Liver (tissue), 9 donors: ENCODE measurements around the gene ALG5. TPM values are rescaled to one million over a fixed set of nuclear protein-coding genes. Genes with fewer than 3 reads are reported as not detected.

Experiments used
- DNase-seq: peaks from one replicate; pipeline ENCODE4 v3.0.0-alpha.2; 2017; ENCODE audit warnings: low spot score
- H3K27ac ChIP-seq, 2 donors: one replicate each; pipeline ENCODE4 v1.7.0; 2013; ENCODE audit warnings: inconsistent platforms in 2 of 2, low read length in 2 of 2, control low read depth in 1 of 2, low read depth in 1 of 2, mild to moderate bottlenecking in 1 of 2
- H3K27me3 ChIP-seq, 4 donors: one replicate each; pipeline versions ENCODE4 v1.6.1 to v1.7.0; 2013; ENCODE audit warnings: low read length in 3 of 4, inconsistent platforms in 1 of 4, mild to moderate bottlenecking in 1 of 4, moderate library complexity in 1 of 4; ENCODE audit not compliant: control insufficient read depth in 4 of 4, insufficient read depth in 4 of 4
- H3K36me3 ChIP-seq, 4 donors: one replicate each; pipeline versions ENCODE4 v1.6.1 to v1.7.0; 2013; ENCODE audit warnings: low read length in 3 of 4, mild to moderate bottlenecking in 3 of 4, low read depth in 1 of 4, moderate library complexity in 1 of 4; ENCODE audit not compliant: control insufficient read depth in 4 of 4, insufficient read depth in 3 of 4
- H3K4me1 ChIP-seq, 4 donors: one replicate each; pipeline versions ENCODE4 v1.6.1 to v1.7.0; 2013; ENCODE audit warnings: low read length in 3 of 4, mild to moderate bottlenecking in 3 of 4, moderate library complexity in 1 of 4; ENCODE audit not compliant: control insufficient read depth in 4 of 4, insufficient read depth in 4 of 4
- H3K4me3 ChIP-seq, 3 donors: one replicate each; pipeline versions ENCODE4 v1.6.1 to v1.7.0; 2013; ENCODE audit warnings: low read length in 3 of 3, control low read depth in 1 of 3, low read depth in 1 of 3, mild to moderate bottlenecking in 1 of 3
- H3K9ac ChIP-seq, 2 donors: one replicate each; pipeline ENCODE4 v1.7.0; 2013; ENCODE audit warnings: low read length in 2 of 2, mild to moderate bottlenecking in 2 of 2, moderate library complexity in 2 of 2, control low read depth in 1 of 2, low read depth in 1 of 2
- H3K9me3 ChIP-seq, 4 donors: one replicate each; pipeline versions ENCODE4 v1.6.1 to v1.7.0; 2013; ENCODE audit warnings: low read length in 3 of 4; ENCODE audit not compliant: control insufficient read depth in 4 of 4
- ATF3 ChIP-seq: IDR thresholded peaks from 2 replicates; pipeline ENCODE4 v1.6.1; 2016; ENCODE audit warnings: antibody characterized with exemption
- CTCF ChIP-seq: fragments of 150-350 bp; IDR thresholded peaks from 2 replicates; pipeline ENCODE4 v1.5.1; 2017; ENCODE audit warnings: improper control_type of control experiment, low read depth, low read length; ENCODE audit not compliant: missing input control
- EGR1 ChIP-seq, 2 donors: IDR thresholded peaks; 2 replicates each; pipeline ENCODE4 v1.6.1; 2016 to 2018; ENCODE audit warnings: antibody characterized with exemption in 2 of 2, low read depth in 2 of 2
- FOXA1 ChIP-seq: IDR thresholded peaks from 2 replicates; pipeline ENCODE4 v1.6.1; 2016; ENCODE audit warnings: antibody characterized with exemption
- FOXA2 ChIP-seq: IDR thresholded peaks from 2 replicates; pipeline ENCODE4 v1.6.1; 2016; ENCODE audit warnings: antibody characterized with exemption
- GABPA ChIP-seq, 2 donors: IDR thresholded peaks in 1 of 2; conservative IDR thresholded peaks in 1 of 2; 2 replicates each; pipeline ENCODE4 v1.6.1; 2016; ENCODE audit warnings: antibody characterized with exemption in 2 of 2, mild to moderate bottlenecking in 1 of 2, moderate library complexity in 1 of 2
- HNF4A ChIP-seq, 2 donors: conservative IDR thresholded peaks; 2 replicates each; pipeline ENCODE4 v1.6.1; 2016; ENCODE audit warnings: antibody characterized with exemption in 2 of 2, mild to moderate bottlenecking in 2 of 2
- HNF4G ChIP-seq: IDR thresholded peaks from 2 replicates; pipeline ENCODE4 v1.6.1; 2016; ENCODE audit warnings: antibody characterized with exemption
- JUND ChIP-seq, 2 donors: IDR thresholded peaks; 2 replicates each; pipeline ENCODE4 v1.6.1; 2016; ENCODE audit warnings: antibody characterized with exemption in 2 of 2
- MAX ChIP-seq: IDR thresholded peaks from 2 replicates; pipeline ENCODE4 v1.6.1; 2016; ENCODE audit warnings: antibody characterized with exemption
- NR2F2 ChIP-seq: IDR thresholded peaks from 2 replicates; pipeline ENCODE4 v1.6.1; 2016; ENCODE audit warnings: antibody characterized with exemption
- RAD21 ChIP-seq, 2 donors: IDR thresholded peaks; 2 replicates each; pipeline ENCODE4 v1.6.1; 2016; ENCODE audit warnings: antibody characterized with exemption in 2 of 2, mild to moderate bottlenecking in 2 of 2
- REST ChIP-seq: IDR thresholded peaks from 2 replicates; pipeline ENCODE4 v1.6.1; 2016; ENCODE audit warnings: antibody characterized with exemption, mild to moderate bottlenecking
- RXRA ChIP-seq, 2 donors: IDR thresholded peaks; 2 replicates each; pipeline ENCODE4 v1.6.1; 2017 to 2018; ENCODE audit warnings: antibody characterized with exemption in 2 of 2, mild to moderate bottlenecking in 1 of 2
- SP1 ChIP-seq: IDR thresholded peaks from 2 replicates; pipeline ENCODE4 v1.6.1; 2018; ENCODE audit warnings: antibody characterized with exemption, mild to moderate bottlenecking
- TAF1 ChIP-seq: conservative IDR thresholded peaks from 2 replicates; pipeline ENCODE4 v1.6.1; 2016; ENCODE audit warnings: antibody characterized with exemption, mild to moderate bottlenecking
- YY1 ChIP-seq: IDR thresholded peaks from 2 replicates; pipeline ENCODE4 v1.6.1; 2016; ENCODE audit warnings: antibody characterized with exemption, mild to moderate bottlenecking
- ZBTB33 ChIP-seq: IDR thresholded peaks from 2 replicates; pipeline ENCODE4 v1.6.1; 2016; ENCODE audit warnings: antibody characterized with exemption
- WGBS: extraction: QIAGEN DNeasy Blood & Tissue Kit; methylation state at CpG from one replicate; pipeline ENCODE4 v1.1.7; 2013; 5-methylcytosine and 5-hydroxymethylcytosine counted together
- polyA plus RNA-seq, 2 donors: library from polyadenylated mRNA; stranded (reverse) in 1 of 2; unstranded in 1 of 2; fragments of 200-250 nt in 1 of 2; fragments of >200 nt in 1 of 2; fragmentation: Nextera tagmentation in 1 of 2; extraction: Ambion mirVana in 1 of 2; gene quantifications; one replicate each; pipeline versions ENCODE4 v1.2.1 to v1.2.3, GENCODE V29; 2013 to 2015
- total RNA-seq, 2 donors: library from RNA; depleted of rRNA; stranded (reverse); fragments of >200 nt; gene quantifications; one replicate each; pipeline ENCODE4 v1.2.3, GENCODE V29; 2014
- donor health status: healthy.
- donor health status: healthy.
- donor health status: healthy.
- donor health status: healthy.
- donor health status: healthy.

The ALG5 gene
- total and polyA plus RNA-seq, 4 donors: 20.7 to 60.1 (median 37.5) TPM

GRCh38 chr13:36959456-36960116 is 39.6 kb downstream of the ALG5 start:
- Histone ChIP-seq H3K27ac (no peak overlapping the region), H3K36me3 (peaks cover 5 to 27% (median 13%) of the 10 kb centered on the region in 4 donors), H3K4me3 (no peak overlapping the region), H3K9ac (no peak overlapping the region), H3K9me3 (no peaks in the 10 kb centered on the region), H3K4me1 (no peaks in the 10 kb centered on the region), H3K27me3 (no peaks in the 10 kb centered on the region)
- DNase-seq: no peak
- TF ChIP-seq SP1 (no peak), NR2F2 (no peak), RAD21 (IDR thresholded peaks at IDR 0.05) (no peak)
- 98% methylated on average over 2 of the region's 2 CpGs for WGBS

GRCh38 chr13:36954542-36954941 is 44.6 kb downstream of the ALG5 start:
- Histone ChIP-seq H3K4me3 (no peak overlapping the region), H3K27ac (no peak overlapping the region), H3K27me3 (no peaks in the 10 kb centered on the region), H3K4me1 (no peaks in the 10 kb centered on the region), H3K9me3 (no peaks in the 10 kb centered on the region), H3K9ac (no peak overlapping the region), H3K36me3 (peaks cover 3 to 28% (median 15%) of the 10 kb centered on the region in 4 donors)
- TF ChIP-seq HNF4A (conservative IDR thresholded peaks at IDR 0.05) (no peak), YY1 (no peak), MAX (no peak), ATF3 (no peak), JUND (IDR thresholded peaks at IDR 0.05) (no peak), EGR1 (IDR thresholded peaks at IDR 0.05; ENCODE audit: low read depth in 2 of 2) (no peak), RAD21 (IDR thresholded peaks at IDR 0.05) (no peak), GABPA (IDR thresholded peaks at IDR 0.05 in 1 of 2, conservative IDR thresholded peaks at IDR 0.05 in 1 of 2) (no peak), ZBTB33 (no peak), FOXA1 (no peak), NR2F2 (no peak), TAF1 (no peak), REST (no peak), RXRA (IDR thresholded peaks at IDR 0.05) (no peak), SP1 (no peak), FOXA2 (no peak), CTCF (no peak), HNF4G (no peak)
- DNase-seq: no peak
